ENCODE measurements around the gene TMEM120B. TPM values are rescaled to one million over a fixed set of nuclear protein-coding genes. Genes with fewer than 3 reads are reported as not detected.
A peak's percentile ranks its signal among the peaks of the same experiment; 100 is the strongest.

TMEM120B gene
- total and polyA plus RNA-seq, 4 donors, result 3.9 to 17.7 (median 8.1) TPM

DNA sequence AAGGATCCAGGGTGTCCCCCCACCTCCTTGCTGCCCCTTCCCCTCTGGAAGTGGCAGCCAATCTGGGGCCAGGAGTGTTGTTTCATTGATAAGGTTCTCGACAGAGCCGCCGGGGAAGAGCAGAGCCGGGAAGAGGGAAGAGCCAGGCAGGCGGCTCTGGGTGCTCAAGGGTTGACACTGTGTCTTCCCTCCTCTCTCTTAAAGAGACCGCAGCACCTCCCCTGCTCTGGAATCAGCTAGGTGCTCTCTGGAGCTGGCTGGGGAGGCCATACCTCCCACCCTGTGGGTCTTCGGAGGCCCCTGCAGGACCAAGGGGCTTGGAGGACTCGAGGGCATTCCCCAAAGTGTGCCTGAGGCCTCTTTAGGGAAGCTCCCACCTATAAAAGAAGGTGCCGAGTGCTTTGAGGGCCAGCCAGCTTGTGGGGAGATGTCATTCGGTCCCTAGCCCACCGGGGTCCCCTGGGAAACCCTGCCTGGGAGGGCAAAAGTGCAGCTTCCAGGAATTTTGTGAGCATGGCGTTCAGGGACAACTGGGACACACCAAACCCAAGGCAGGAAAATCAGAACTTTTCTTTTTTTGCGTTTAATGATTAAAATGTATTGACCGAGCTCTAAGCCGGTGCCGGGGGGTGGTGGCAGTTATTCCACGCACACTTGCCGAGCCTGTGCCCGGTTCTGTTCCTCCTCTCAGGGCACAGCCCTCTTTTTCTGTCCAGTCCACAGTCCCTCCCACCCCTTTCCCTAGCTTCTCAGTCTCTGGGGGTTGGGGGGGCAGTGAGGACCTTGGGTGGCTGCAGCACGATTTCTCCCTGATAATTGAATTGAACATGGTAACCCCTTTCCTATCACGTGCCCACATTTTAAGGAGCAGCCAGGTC, 94.2 kb downstream of the TMEM120B start:
- DNase-seq (no peak), ATAC-seq (ENCODE audit: insufficient read depth, low FRiP score) (no peak)
- Histone ChIP-seq H3K9ac (ENCODE audit: insufficient read depth in 1 of 2, low read length in 2 of 2) (peak overlapping the region in 1 of 2 donors; percentile 38), H3K4me3 (peak overlapping the region; percentile 14), H3K9me3 (ENCODE audit: control insufficient read depth in 4 of 4, insufficient read depth in 3 of 4, low read length in 3 of 4) (no peaks in the 10 kb centered on the region), H3K27me3 (ENCODE audit: control insufficient read depth in 3 of 3, insufficient read depth in 3 of 3, low read length in 2 of 3) (no peaks in the 10 kb centered on the region), H3K27ac (ENCODE audit: low read depth in 1 of 2, low read length in 1 of 2) (peak overlapping the region in 1 of 2 donors; percentile 37), H3K4me1 (ENCODE audit: control insufficient read depth in 5 of 5, insufficient read depth in 5 of 5, low read length in 5 of 5) (peaks cover 5 to 30% (median 18%) of the 10 kb centered on the region in 5 donors), H3K36me3 (ENCODE audit: control insufficient read depth in 4 of 4, insufficient read depth in 4 of 4, low read length in 4 of 4) (peaks cover 0 to 39% (median 17%) of the 10 kb centered on the region in 4 donors)
- WGBS, 2 donors, result 52 to 60% methylated on average over 21 of the region's 21 CpGs
- TF ChIP-seq, protein P1, sequence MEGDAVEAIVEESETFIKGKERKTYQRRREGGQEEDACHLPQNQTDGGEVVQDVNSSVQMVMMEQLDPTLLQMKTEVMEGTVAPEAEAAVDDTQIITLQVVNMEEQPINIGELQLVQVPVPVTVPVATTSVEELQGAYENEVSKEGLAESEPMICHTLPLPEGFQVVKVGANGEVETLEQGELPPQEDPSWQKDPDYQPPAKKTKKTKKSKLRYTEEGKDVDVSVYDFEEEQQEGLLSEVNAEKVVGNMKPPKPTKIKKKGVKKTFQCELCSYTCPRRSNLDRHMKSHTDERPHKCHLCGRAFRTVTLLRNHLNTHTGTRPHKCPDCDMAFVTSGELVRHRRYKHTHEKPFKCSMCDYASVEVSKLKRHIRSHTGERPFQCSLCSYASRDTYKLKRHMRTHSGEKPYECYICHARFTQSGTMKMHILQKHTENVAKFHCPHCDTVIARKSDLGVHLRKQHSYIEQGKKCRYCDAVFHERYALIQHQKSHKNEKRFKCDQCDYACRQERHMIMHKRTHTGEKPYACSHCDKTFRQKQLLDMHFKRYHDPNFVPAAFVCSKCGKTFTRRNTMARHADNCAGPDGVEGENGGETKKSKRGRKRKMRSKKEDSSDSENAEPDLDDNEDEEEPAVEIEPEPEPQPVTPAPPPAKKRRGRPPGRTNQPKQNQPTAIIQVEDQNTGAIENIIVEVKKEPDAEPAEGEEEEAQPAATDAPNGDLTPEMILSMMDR (IDR thresholded peaks at IDR 0.05; ENCODE audit: control extremely low read depth, extremely low read depth), result no peak

GRCh38 chr12:121807642-121808347, 95.2 kb downstream of the TMEM120B start:
- peaks cover 0 to 39% (median 17%) of the 10 kb centered on the region in 4 donors for H3K36me3 ChIP-seq (ENCODE audit: control insufficient read depth in 4 of 4, insufficient read depth in 4 of 4, low read length in 4 of 4)
- no peak overlapping the region for H3K27ac ChIP-seq (ENCODE audit: low read depth in 1 of 2, low read length in 1 of 2)
- H3K4me3 ChIP-seq, result no peak overlapping the region
- H3K9ac ChIP-seq (ENCODE audit: insufficient read depth in 1 of 2, low read length in 2 of 2), result no peak overlapping the region
- H3K9me3 ChIP-seq (ENCODE audit: control insufficient read depth in 4 of 4, insufficient read depth in 3 of 4, low read length in 3 of 4), result no peaks in the 10 kb centered on the region
- 81 to 84% methylated on average over 14 of the region's 14 CpGs for WGBS, 2 donors
- ATAC-seq (ENCODE audit: insufficient read depth, low FRiP score) (no peak), DNase-seq (no peak)
- H3K4me1 ChIP-seq (ENCODE audit: control insufficient read depth in 5 of 5, insufficient read depth in 5 of 5, low read length in 5 of 5), result peaks cover 5 to 34% (median 21%) of the 10 kb centered on the region in 5 donors
- TF ChIP-seq, protein P1 (IDR thresholded peaks at IDR 0.05; ENCODE audit: control extremely low read depth, extremely low read depth), result no peak
- no peaks in the 10 kb centered on the region for H3K27me3 ChIP-seq (ENCODE audit: control insufficient read depth in 3 of 3, insufficient read depth in 3 of 3, low read length in 2 of 3)

DNA sequence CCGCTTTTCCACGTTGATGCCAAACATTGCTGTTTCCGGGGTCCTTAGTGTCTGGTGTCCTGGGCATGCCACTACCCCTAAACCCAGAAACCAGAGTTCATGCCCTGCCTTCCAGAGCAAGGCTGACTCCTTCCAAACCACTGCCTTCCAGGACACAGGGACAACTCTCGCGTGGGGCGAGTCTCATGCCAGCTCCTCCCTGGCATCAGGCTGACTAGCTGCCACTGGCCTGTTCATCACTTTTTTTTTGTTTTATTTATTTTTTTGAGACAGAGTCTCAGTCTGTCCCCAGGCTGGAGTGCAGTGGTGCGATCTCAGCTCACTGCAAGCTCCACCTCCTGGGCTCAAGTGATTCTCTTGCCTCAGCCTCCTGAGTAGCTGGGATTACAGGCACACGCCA, 96.1 kb downstream of the TMEM120B start:
- Histone ChIP-seq H3K9ac (ENCODE audit: insufficient read depth in 1 of 2, low read length in 2 of 2) (no peak overlapping the region), H3K9me3 (ENCODE audit: control insufficient read depth in 4 of 4, insufficient read depth in 3 of 4, low read length in 3 of 4) (no peaks in the 10 kb centered on the region), H3K27ac (ENCODE audit: low read depth in 1 of 2, low read length in 1 of 2) (no peak overlapping the region), H3K4me3 (no peak overlapping the region), H3K27me3 (ENCODE audit: control insufficient read depth in 3 of 3, insufficient read depth in 3 of 3, low read length in 2 of 3) (no peaks in the 10 kb centered on the region), H3K4me1 (ENCODE audit: control insufficient read depth in 5 of 5, insufficient read depth in 5 of 5, low read length in 5 of 5) (peaks cover 5 to 37% (median 21%) of the 10 kb centered on the region in 5 donors), H3K36me3 (ENCODE audit: control insufficient read depth in 4 of 4, insufficient read depth in 4 of 4, low read length in 4 of 4) (peaks cover 0 to 39% (median 18%) of the 10 kb centered on the region in 4 donors)
- WGBS, 2 donors, result 94 to 95% methylated on average over 8 of the region's 8 CpGs
- ATAC-seq (ENCODE audit: insufficient read depth, low FRiP score) (no peak), DNase-seq (no peak)
- TF ChIP-seq, protein P1 (IDR thresholded peaks at IDR 0.05; ENCODE audit: control extremely low read depth, extremely low read depth), result no peak
